Astrocyte (in vitro differentiated cells and primary cell): ENCODE data around the gene MAFB.

Source experiments
- CTCF ChIP-seq: IDR thresholded peaks from 2 replicates; pipeline ENCODE4 v1.5.1; 2011; ENCODE audit warnings: low read depth, mild to moderate bottlenecking, inconsistent platforms, low read length, moderate library complexity; ENCODE audit not compliant: insufficient read depth
- EZH2 ChIP-seq: IDR thresholded peaks from 2 replicates; pipeline ENCODE4 v1.6.1; 2012; ENCODE audit warnings: mild to moderate bottlenecking, low read length, inconsistent platforms; ENCODE audit not compliant: insufficient read depth

DNA sequence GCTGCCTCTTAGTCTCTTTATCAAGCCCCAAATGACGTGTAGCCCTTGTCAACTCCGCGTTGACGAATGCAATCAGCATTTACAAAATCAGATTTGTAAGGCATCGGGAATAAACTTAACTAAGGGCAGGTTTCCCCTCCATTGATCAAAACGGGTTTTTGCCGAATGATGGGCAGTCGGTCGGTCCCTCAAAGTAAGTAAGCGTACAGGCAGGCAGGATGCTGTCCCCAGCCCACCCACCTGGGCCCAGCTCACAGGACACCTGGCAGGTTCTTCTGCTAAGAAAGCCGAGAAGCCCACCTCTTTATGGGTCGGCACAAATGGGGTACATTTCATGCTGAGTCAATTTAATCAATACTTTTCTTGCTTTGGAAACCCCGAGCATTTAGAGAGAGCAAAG is 22.0 kb upstream of the MAFB start:
- TF ChIP-seq CTCF (no peak), EZH2 (no peak)
